H9 (cell line): ENCODE data around the gene POLA1. TPM values are rescaled to one million over a fixed set of nuclear protein-coding genes. Genes with fewer than 3 reads are reported as not detected.

Source experiments
- DNase-seq: peaks from one replicate; pipeline ENCODE4 v3.0.0-alpha.2; 2017
- H2AFZ ChIP-seq: one replicate; pipeline ENCODE4 v1.6.1; 2013; ENCODE audit warnings: mild to moderate bottlenecking, low read length, control low read depth, moderate library complexity
- H2AK5ac ChIP-seq: 2 replicates; pipeline ENCODE4 v1.6.1; 2013; ENCODE audit warnings: low read length, control low read depth, mixed read lengths; ENCODE audit not compliant: insufficient read length
- H2BK120ac ChIP-seq: one replicate; pipeline ENCODE4 v1.6.1; 2013; ENCODE audit warnings: low read depth, mild to moderate bottlenecking, low read length, control low read depth, inconsistent platforms; ENCODE audit not compliant: poor library complexity, severe bottlenecking
- H2BK12ac ChIP-seq: 2 replicates; pipeline ENCODE4 v1.6.1; 2013; ENCODE audit warnings: low read length, control low read depth, mixed read lengths, low read depth; ENCODE audit not compliant: insufficient read length
- H2BK15ac ChIP-seq: 2 replicates; pipeline ENCODE4 v1.6.1; 2013; ENCODE audit warnings: low read depth, low read length, control low read depth
- H2BK20ac ChIP-seq: one replicate; pipeline ENCODE4 v1.6.1; 2013; ENCODE audit warnings: low read depth, mild to moderate bottlenecking, low read length, control low read depth, inconsistent platforms; ENCODE audit not compliant: poor library complexity, severe bottlenecking
- H2BK5ac ChIP-seq: 2 replicates; pipeline ENCODE4 v1.6.1; 2013; ENCODE audit warnings: low read length, control low read depth, mixed read lengths; ENCODE audit not compliant: insufficient read length
- H3K14ac ChIP-seq: 2 replicates; pipeline ENCODE4 v1.6.1; 2013; ENCODE audit warnings: low read length, control low read depth; ENCODE audit not compliant: insufficient read depth
- H3K18ac ChIP-seq: 2 replicates; pipeline ENCODE4 v1.6.1; 2013; ENCODE audit warnings: low read depth, mild to moderate bottlenecking, mixed read lengths, low read length, control low read depth; ENCODE audit not compliant: insufficient read length
- H3K23ac ChIP-seq: 2 replicates; pipeline ENCODE4 v1.6.1; 2013; ENCODE audit warnings: low read length, control low read depth, mixed read lengths, low read depth; ENCODE audit not compliant: insufficient read length
- H3K23me2 ChIP-seq: 2 replicates; pipeline ENCODE4 v1.6.1; 2013; ENCODE audit warnings: low read depth, mild to moderate bottlenecking, mixed read lengths, low read length, control low read depth; ENCODE audit not compliant: insufficient read length, poor library complexity, severe bottlenecking
- H3K27ac ChIP-seq: 2 replicates; pipeline ENCODE4 v1.5.1; 2013; ENCODE audit warnings: low read length, control low read depth, mixed read lengths, low read depth; ENCODE audit not compliant: insufficient read length
- H3K27me3 ChIP-seq: 2 replicates; pipeline ENCODE4 v1.6.1; 2013; ENCODE audit warnings: low read length, control low read depth, inconsistent platforms; ENCODE audit not compliant: insufficient read depth
- H3K4ac ChIP-seq: 2 replicates; pipeline ENCODE4 v1.6.1; 2013; ENCODE audit warnings: low read depth, mild to moderate bottlenecking, control low read depth, inconsistent platforms, low read length, moderate library complexity
- H3K4me1 ChIP-seq: 2 replicates; pipeline ENCODE4 v1.6.1; 2013; ENCODE audit warnings: low read length, control low read depth, inconsistent platforms; ENCODE audit not compliant: insufficient read depth
- H3K4me2 ChIP-seq: 2 replicates; pipeline ENCODE4 v1.6.1; 2013; ENCODE audit warnings: low read length, control low read depth, mixed read lengths; ENCODE audit not compliant: insufficient read length, insufficient read depth
- H3K56ac ChIP-seq: 2 replicates; pipeline ENCODE4 v1.6.1; 2013; ENCODE audit warnings: low read depth, mild to moderate bottlenecking, mixed read lengths, low read length, control low read depth; ENCODE audit not compliant: insufficient read length
- H3K79me1 ChIP-seq: 2 replicates; pipeline ENCODE4 v1.6.1; 2013; ENCODE audit warnings: low read depth, mild to moderate bottlenecking, moderate library complexity, low read length, control low read depth, inconsistent platforms; ENCODE audit not compliant: insufficient read depth, poor library complexity, severe bottlenecking
- H3K79me2 ChIP-seq: 2 replicates; pipeline ENCODE4 v1.6.1; 2013; ENCODE audit warnings: low read length, control low read depth, inconsistent platforms; ENCODE audit not compliant: insufficient read depth
- H3K9ac ChIP-seq: 2 replicates; pipeline ENCODE4 v1.6.1; 2013; ENCODE audit warnings: low read length, control low read depth, mixed read lengths; ENCODE audit not compliant: insufficient read length; ENCODE audit errors: extremely low read depth
- H3K9me3 ChIP-seq: one replicate; pipeline ENCODE4 v1.6.1; 2013; ENCODE audit warnings: low read depth, low read length, inconsistent platforms; ENCODE audit not compliant: control insufficient read depth
- H3T11ph ChIP-seq: one replicate; pipeline ENCODE4 v1.6.1; 2013; ENCODE audit warnings: mild to moderate bottlenecking, low read length, control low read depth, inconsistent platforms
- H4K20me1 ChIP-seq: one replicate; pipeline ENCODE4 v1.6.1; 2013; ENCODE audit not compliant: control insufficient read depth, insufficient read length, insufficient read depth
- H4K5ac ChIP-seq: 2 replicates; pipeline ENCODE4 v1.6.1; 2013; ENCODE audit warnings: low read depth, mild to moderate bottlenecking, mixed read lengths, low read length, control low read depth; ENCODE audit not compliant: insufficient read length
- H4K8ac ChIP-seq: replicated peaks from 2 replicates; pipeline ENCODE4 v1.6.1; 2013; ENCODE audit warnings: low read length, control low read depth, mixed read lengths, low read depth; ENCODE audit not compliant: insufficient read length
- H4K91ac ChIP-seq: 2 replicates; pipeline ENCODE4 v1.6.1; 2013; ENCODE audit warnings: low read depth, mild to moderate bottlenecking, moderate library complexity, mixed read lengths, low read length, control low read depth; ENCODE audit not compliant: insufficient read length
- H3K27ac Mint-ChIP-seq, 3 experiments: 2 replicates in 2 of 3; 3 replicates in 1 of 3; pipeline ENCODE4 v1.8.0; 2020 to 2021; ENCODE audit warnings: mixed read lengths in 3 of 3, mild to moderate bottlenecking in 1 of 3, moderate library complexity in 1 of 3
- H3K27me3 Mint-ChIP-seq: 2 replicates; pipeline ENCODE4 v1.8.0; 2021; ENCODE audit warnings: low read depth, mild to moderate bottlenecking, moderate library complexity, mixed read lengths
- H3K36me3 Mint-ChIP-seq, 3 experiments: 2 replicates in 2 of 3; 3 replicates in 1 of 3; pipeline ENCODE4 v1.8.0; 2020 to 2021; ENCODE audit warnings: low read depth in 3 of 3, mixed read lengths in 3 of 3; ENCODE audit not compliant: insufficient read depth in 1 of 3
- H3K4me1 Mint-ChIP-seq, 2 experiments: 2 replicates each; pipeline ENCODE4 v1.8.0; 2020; ENCODE audit warnings: mixed read lengths in 2 of 2
- H3K4me3 Mint-ChIP-seq, 2 experiments: 2 replicates in 1 of 2; 3 replicates in 1 of 2; pipeline ENCODE4 v1.8.0; 2020 to 2021; ENCODE audit warnings: mild to moderate bottlenecking in 2 of 2, mixed read lengths in 2 of 2, moderate library complexity in 1 of 2
- H3K9me3 Mint-ChIP-seq, 2 experiments: 2 replicates in 1 of 2; 3 replicates in 1 of 2; pipeline ENCODE4 v1.8.0; 2020; ENCODE audit warnings: mild to moderate bottlenecking in 2 of 2, mixed read lengths in 2 of 2, moderate library complexity in 1 of 2
- CTCF ChIP-seq: fragments of 200-600 bp; sonication (generic); conservative IDR thresholded peaks from 3 replicates; pipeline ENCODE4 v1.8.0; 2021; ENCODE audit warnings: antibody characterized with exemption, mild to moderate bottlenecking
- WGBS: extraction: QIAGEN DNeasy Blood & Tissue Kit; methylation state at CpG from one replicate; pipeline ENCODE4 v1.1.7; 2013; ENCODE audit warnings: missing lambda C conversion rate, low lambda C conversion rate, mixed read lengths; ENCODE audit not compliant: insufficient read length; ENCODE audit errors: extremely low coverage; 5-methylcytosine and 5-hydroxymethylcytosine counted together
- total RNA-seq: library from RNA; stranded (reverse); gene quantifications from 2 replicates; pipeline ENCODE4 v1.2.1, GENCODE V29; 2021

POLA1 gene
- total RNA-seq, 1 experiment from 2014 or later: 60.2 TPM

DNA sequence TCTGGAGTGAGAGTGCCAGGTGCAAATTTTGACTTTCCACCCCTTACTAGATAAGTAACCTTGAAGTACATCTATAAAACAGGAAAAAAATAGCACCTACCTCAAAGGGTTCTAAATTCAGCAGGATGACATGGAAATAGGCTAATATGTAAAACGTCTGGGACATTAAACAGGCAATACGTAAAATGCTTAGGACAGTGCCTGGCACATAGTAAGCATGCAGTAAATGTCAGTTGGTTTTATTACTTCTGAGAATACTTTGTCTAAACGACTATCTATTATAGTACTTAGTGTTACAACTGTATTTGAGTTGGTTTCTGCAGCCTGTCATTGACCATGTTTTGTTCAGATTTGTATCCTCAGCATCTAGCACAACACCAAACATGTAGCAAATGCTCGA is 251.3 kb downstream of the POLA1 start:
- Mint-ChIP-seq H3K9me3 (no peaks in the 10 kb centered on the region), H3K4me3 (no peak overlapping the region), H3K27me3 (no peaks in the 10 kb centered on the region), H3K4me1 (peaks cover 4 to 13% of the 10 kb centered on the region in 2 experiments; a peak in 3 of 4 replicates), H3K27ac (no peak overlapping the region; a peak in 1 of 7 replicates), H3K36me3 (peaks cover 0 to 3% (median 0%) of the 10 kb centered on the region in 3 experiments; a peak in 2 of 7 replicates)
- WGBS: no CpG with 5 or more reads among the region's 4 CpGs
- TF ChIP-seq CTCF: no peak
- Histone ChIP-seq H2BK12ac (no peak overlapping the region), H3K4me1 (no peaks in the 10 kb centered on the region), H4K5ac (no peak overlapping the region), H2BK120ac (no peak overlapping the region), H3K9ac (no peak overlapping the region), H3K4ac (no peak overlapping the region), H2AFZ (no peak overlapping the region), H3T11ph (no peak overlapping the region), H3K23me2 (no peaks in the 10 kb centered on the region), H3K79me1 (no peaks in the 10 kb centered on the region), H3K27me3 (no peaks in the 10 kb centered on the region), H2BK5ac (no peak overlapping the region), H2BK20ac (no peak overlapping the region), H3K79me2 (no peaks in the 10 kb centered on the region), H4K91ac (no peak overlapping the region), H2BK15ac (no peak overlapping the region), H3K27ac (no peak overlapping the region), H4K20me1 (no peaks in the 10 kb centered on the region), H3K18ac (no peak overlapping the region), H4K8ac (no peak overlapping the region), H3K9me3 (no peaks in the 10 kb centered on the region), H3K4me2 (no peak overlapping the region), H3K23ac (peak overlapping the region; percentile 13), H3K56ac (no peak overlapping the region), H2AK5ac (no peak overlapping the region), H3K14ac (no peak overlapping the region)
- DNase-seq: no peak
